H9 (cell line): ENCODE measurements around the gene NAPEPLD. TPM values are rescaled to one million over a fixed set of nuclear protein-coding genes. Genes with fewer than 3 reads are reported as not detected.

Experiments used
- DNase-seq: peaks from one replicate; pipeline ENCODE4 v3.0.0-alpha.2; 2017
- H2AFZ ChIP-seq: one replicate; pipeline ENCODE4 v1.6.1; 2013; ENCODE audit warnings: mild to moderate bottlenecking, low read length, control low read depth, moderate library complexity
- H2AK5ac ChIP-seq: 2 replicates; pipeline ENCODE4 v1.6.1; 2013; ENCODE audit warnings: low read length, control low read depth, mixed read lengths; ENCODE audit not compliant: insufficient read length
- H2BK120ac ChIP-seq: one replicate; pipeline ENCODE4 v1.6.1; 2013; ENCODE audit warnings: low read depth, mild to moderate bottlenecking, low read length, control low read depth, inconsistent platforms; ENCODE audit not compliant: poor library complexity, severe bottlenecking
- H2BK12ac ChIP-seq: 2 replicates; pipeline ENCODE4 v1.6.1; 2013; ENCODE audit warnings: low read length, control low read depth, mixed read lengths, low read depth; ENCODE audit not compliant: insufficient read length
- H2BK15ac ChIP-seq: 2 replicates; pipeline ENCODE4 v1.6.1; 2013; ENCODE audit warnings: low read depth, low read length, control low read depth
- H2BK20ac ChIP-seq: one replicate; pipeline ENCODE4 v1.6.1; 2013; ENCODE audit warnings: low read depth, mild to moderate bottlenecking, low read length, control low read depth, inconsistent platforms; ENCODE audit not compliant: poor library complexity, severe bottlenecking
- H2BK5ac ChIP-seq: 2 replicates; pipeline ENCODE4 v1.6.1; 2013; ENCODE audit warnings: low read length, control low read depth, mixed read lengths; ENCODE audit not compliant: insufficient read length
- H3K14ac ChIP-seq: 2 replicates; pipeline ENCODE4 v1.6.1; 2013; ENCODE audit warnings: low read length, control low read depth; ENCODE audit not compliant: insufficient read depth
- H3K18ac ChIP-seq: 2 replicates; pipeline ENCODE4 v1.6.1; 2013; ENCODE audit warnings: low read depth, mild to moderate bottlenecking, mixed read lengths, low read length, control low read depth; ENCODE audit not compliant: insufficient read length
- H3K23ac ChIP-seq: 2 replicates; pipeline ENCODE4 v1.6.1; 2013; ENCODE audit warnings: low read length, control low read depth, mixed read lengths, low read depth; ENCODE audit not compliant: insufficient read length
- H3K23me2 ChIP-seq: 2 replicates; pipeline ENCODE4 v1.6.1; 2013; ENCODE audit warnings: low read depth, mild to moderate bottlenecking, mixed read lengths, low read length, control low read depth; ENCODE audit not compliant: insufficient read length, poor library complexity, severe bottlenecking
- H3K27ac ChIP-seq: 2 replicates; pipeline ENCODE4 v1.5.1; 2013; ENCODE audit warnings: low read length, control low read depth, mixed read lengths, low read depth; ENCODE audit not compliant: insufficient read length
- H3K27me3 ChIP-seq: 2 replicates; pipeline ENCODE4 v1.6.1; 2013; ENCODE audit warnings: low read length, control low read depth, inconsistent platforms; ENCODE audit not compliant: insufficient read depth
- H3K4ac ChIP-seq: 2 replicates; pipeline ENCODE4 v1.6.1; 2013; ENCODE audit warnings: low read depth, mild to moderate bottlenecking, control low read depth, inconsistent platforms, low read length, moderate library complexity
- H3K4me1 ChIP-seq: 2 replicates; pipeline ENCODE4 v1.6.1; 2013; ENCODE audit warnings: low read length, control low read depth, inconsistent platforms; ENCODE audit not compliant: insufficient read depth
- H3K4me2 ChIP-seq: 2 replicates; pipeline ENCODE4 v1.6.1; 2013; ENCODE audit warnings: low read length, control low read depth, mixed read lengths; ENCODE audit not compliant: insufficient read length, insufficient read depth
- H3K56ac ChIP-seq: 2 replicates; pipeline ENCODE4 v1.6.1; 2013; ENCODE audit warnings: low read depth, mild to moderate bottlenecking, mixed read lengths, low read length, control low read depth; ENCODE audit not compliant: insufficient read length
- H3K79me1 ChIP-seq: 2 replicates; pipeline ENCODE4 v1.6.1; 2013; ENCODE audit warnings: low read depth, mild to moderate bottlenecking, moderate library complexity, low read length, control low read depth, inconsistent platforms; ENCODE audit not compliant: insufficient read depth, poor library complexity, severe bottlenecking
- H3K79me2 ChIP-seq: 2 replicates; pipeline ENCODE4 v1.6.1; 2013; ENCODE audit warnings: low read length, control low read depth, inconsistent platforms; ENCODE audit not compliant: insufficient read depth
- H3K9ac ChIP-seq: 2 replicates; pipeline ENCODE4 v1.6.1; 2013; ENCODE audit warnings: low read length, control low read depth, mixed read lengths; ENCODE audit not compliant: insufficient read length; ENCODE audit errors: extremely low read depth
- H3K9me3 ChIP-seq: one replicate; pipeline ENCODE4 v1.6.1; 2013; ENCODE audit warnings: low read depth, low read length, inconsistent platforms; ENCODE audit not compliant: control insufficient read depth
- H3T11ph ChIP-seq: one replicate; pipeline ENCODE4 v1.6.1; 2013; ENCODE audit warnings: mild to moderate bottlenecking, low read length, control low read depth, inconsistent platforms
- H4K20me1 ChIP-seq: one replicate; pipeline ENCODE4 v1.6.1; 2013; ENCODE audit not compliant: control insufficient read depth, insufficient read length, insufficient read depth
- H4K5ac ChIP-seq: 2 replicates; pipeline ENCODE4 v1.6.1; 2013; ENCODE audit warnings: low read depth, mild to moderate bottlenecking, mixed read lengths, low read length, control low read depth; ENCODE audit not compliant: insufficient read length
- H4K8ac ChIP-seq: replicated peaks from 2 replicates; pipeline ENCODE4 v1.6.1; 2013; ENCODE audit warnings: low read length, control low read depth, mixed read lengths, low read depth; ENCODE audit not compliant: insufficient read length
- H4K91ac ChIP-seq: 2 replicates; pipeline ENCODE4 v1.6.1; 2013; ENCODE audit warnings: low read depth, mild to moderate bottlenecking, moderate library complexity, mixed read lengths, low read length, control low read depth; ENCODE audit not compliant: insufficient read length
- H3K27ac Mint-ChIP-seq, 3 experiments: 2 replicates in 2 of 3; 3 replicates in 1 of 3; pipeline ENCODE4 v1.8.0; 2020 to 2021; ENCODE audit warnings: mixed read lengths in 3 of 3, mild to moderate bottlenecking in 1 of 3, moderate library complexity in 1 of 3
- H3K27me3 Mint-ChIP-seq: 2 replicates; pipeline ENCODE4 v1.8.0; 2021; ENCODE audit warnings: low read depth, mild to moderate bottlenecking, moderate library complexity, mixed read lengths
- H3K36me3 Mint-ChIP-seq, 3 experiments: 2 replicates in 2 of 3; 3 replicates in 1 of 3; pipeline ENCODE4 v1.8.0; 2020 to 2021; ENCODE audit warnings: low read depth in 3 of 3, mixed read lengths in 3 of 3; ENCODE audit not compliant: insufficient read depth in 1 of 3
- H3K4me1 Mint-ChIP-seq, 2 experiments: 2 replicates each; pipeline ENCODE4 v1.8.0; 2020; ENCODE audit warnings: mixed read lengths in 2 of 2
- H3K4me3 Mint-ChIP-seq, 2 experiments: 2 replicates in 1 of 2; 3 replicates in 1 of 2; pipeline ENCODE4 v1.8.0; 2020 to 2021; ENCODE audit warnings: mild to moderate bottlenecking in 2 of 2, mixed read lengths in 2 of 2, moderate library complexity in 1 of 2
- H3K9me3 Mint-ChIP-seq, 2 experiments: 2 replicates in 1 of 2; 3 replicates in 1 of 2; pipeline ENCODE4 v1.8.0; 2020; ENCODE audit warnings: mild to moderate bottlenecking in 2 of 2, mixed read lengths in 2 of 2, moderate library complexity in 1 of 2
- CTCF ChIP-seq: fragments of 200-600 bp; sonication (generic); conservative IDR thresholded peaks from 3 replicates; pipeline ENCODE4 v1.8.0; 2021; ENCODE audit warnings: antibody characterized with exemption, mild to moderate bottlenecking
- WGBS: extraction: QIAGEN DNeasy Blood & Tissue Kit; methylation state at CpG from one replicate; pipeline ENCODE4 v1.1.7; 2013; ENCODE audit warnings: missing lambda C conversion rate, low lambda C conversion rate, mixed read lengths; ENCODE audit not compliant: insufficient read length; ENCODE audit errors: extremely low coverage; 5-methylcytosine and 5-hydroxymethylcytosine counted together
- total RNA-seq: library from RNA; stranded (reverse); gene quantifications from 2 replicates; pipeline ENCODE4 v1.2.1, GENCODE V29; 2021

NAPEPLD gene
- total RNA-seq, 1 experiment from 2014 or later, result 9.3 TPM

- H3K4me1 ChIP-seq, result no peaks in the 10 kb centered on the region; the same call in 1 of the 2 replicates
- no peak overlapping the region for H2AK5ac ChIP-seq
- no peak overlapping the region for H3K56ac ChIP-seq
- H3K27ac ChIP-seq, result no peak overlapping the region
- H3K23me2 ChIP-seq, result no peaks in the 10 kb centered on the region
- no peak overlapping the region for H3K4ac ChIP-seq
- H3T11ph ChIP-seq, result no peak overlapping the region
- H2BK15ac ChIP-seq, result no peak overlapping the region
- H3K79me1 ChIP-seq, result no peaks in the 10 kb centered on the region
- Mint-ChIP-seq H3K27me3 (no peaks in the 10 kb centered on the region), H3K4me3 (no peak overlapping the region), H3K27ac (no peak overlapping the region; a peak in 1 of 7 replicates), H3K4me1 (peaks cover 12 to 19% of the 10 kb centered on the region in 2 experiments), H3K9me3 (no peaks in the 10 kb centered on the region), H3K36me3 (peaks cover 10 to 33% (median 29%) of the 10 kb centered on the region in 3 experiments; a peak in 6 of 7 replicates)
- H2BK20ac ChIP-seq, result no peak overlapping the region
- H3K23ac ChIP-seq, result no peak overlapping the region
- H4K20me1 ChIP-seq, result no peaks in the 10 kb centered on the region
- H3K79me2 ChIP-seq, result peaks cover 3% of the 10 kb centered on the region; the same call in 1 of the 2 replicates
- no peak overlapping the region for H4K5ac ChIP-seq
- TF ChIP-seq CTCF, result no peak
- no peak overlapping the region for H3K9ac ChIP-seq
- no peak overlapping the region for H2BK12ac ChIP-seq
- no peak overlapping the region for H2AFZ ChIP-seq
- H2BK5ac ChIP-seq, result no peak overlapping the region
- H4K8ac ChIP-seq, result no peak overlapping the region
- H3K27me3 ChIP-seq, result no peaks in the 10 kb centered on the region
- no peak overlapping the region for H3K14ac ChIP-seq
- H3K9me3 ChIP-seq, result no peaks in the 10 kb centered on the region
- no peak for DNase-seq
- no peak overlapping the region for H3K4me2 ChIP-seq
- H2BK120ac ChIP-seq, result no peak overlapping the region
- WGBS, result no CpG with 5 or more reads among the region's 2 CpGs
- H3K18ac ChIP-seq, result no peak overlapping the region
- no peak overlapping the region for H4K91ac ChIP-seq
These were observed 68.0 kb downstream of the NAPEPLD start for GRCh38 chr7:103080923-103081322.
